Endometrium (tissue), 2 donors: ENCODE measurements around the gene TTYH3.
"Not testable (repeated sequence)": the region's sequence is repeated elsewhere in the genome, so short reads cannot be mapped to it uniquely, and the experiment has no call there.

Experiments used
- FAIRE-seq: peaks from 2 replicates; lab custom pipeline; 2012; peaks lifted over from hg19 to GRCh38; lab: Jason Lieb, UNC
- donor health status: control.
- donor health status: control.

TTYH3 gene

GRCh38 chr7:2602406-2603043 is 29.3 kb upstream of the TTYH3 start:
- FAIRE-seq = no peak

GRCh38 chr7:2603044-2603965 is 28.5 kb upstream of the TTYH3 start:
- no peak for FAIRE-seq

- no peak for FAIRE-seq
Measured at GRCh38 chr7:2604608-2605174, 27.1 kb upstream of the TTYH3 start.

DNA sequence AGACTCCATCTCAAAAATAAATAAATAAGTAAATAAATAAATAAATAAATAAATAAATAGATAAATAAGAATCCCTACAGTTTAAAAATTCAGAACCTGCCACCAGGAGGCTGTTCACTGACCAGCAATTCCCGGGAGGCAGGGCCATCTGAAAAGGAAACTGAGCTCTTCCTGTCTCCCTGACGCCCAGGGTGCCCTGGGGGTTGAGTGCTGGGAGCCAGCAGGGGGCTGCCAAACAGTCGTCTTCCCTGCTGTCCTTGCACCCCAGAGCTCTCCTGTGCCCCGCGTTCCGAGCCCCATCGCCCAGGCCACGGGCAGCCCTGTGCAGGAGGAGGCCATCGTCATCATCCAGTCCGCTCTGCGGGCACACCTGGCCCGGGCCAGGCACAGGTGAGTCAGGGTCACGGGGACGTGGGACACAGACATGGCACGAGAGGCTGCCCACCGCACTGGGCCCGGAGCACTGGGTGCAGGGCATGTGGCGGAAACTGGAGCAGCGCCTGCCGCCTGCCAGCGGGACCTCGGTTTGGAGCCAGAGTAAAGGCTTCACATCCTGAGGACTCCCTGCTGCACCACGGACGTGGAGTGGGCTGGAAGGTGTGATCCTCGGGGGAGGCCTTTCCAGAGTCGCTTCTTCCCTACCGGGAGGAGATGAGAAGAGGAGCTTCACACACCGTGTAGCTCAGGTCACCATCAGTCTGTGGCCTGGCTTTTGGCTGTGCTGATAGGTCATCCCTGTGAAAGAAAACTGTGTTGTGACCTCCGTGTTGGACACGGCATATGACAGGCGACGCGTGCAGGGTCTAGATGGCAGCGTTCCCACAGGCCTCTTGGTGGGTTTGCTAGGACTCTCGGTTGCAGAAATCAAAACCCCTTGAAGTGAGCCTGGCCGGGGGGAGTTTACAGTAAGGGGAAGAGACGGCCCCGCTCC is 25.9 kb upstream of the TTYH3 start:
- no peak for FAIRE-seq

GRCh38 chr7:2606539-2606936 is 25.2 kb upstream of the TTYH3 start:
- FAIRE-seq = no peak

- FAIRE-seq = no peak
Measured at GRCh38 chr7:2607122-2607922, 24.5 kb upstream of the TTYH3 start.

DNA sequence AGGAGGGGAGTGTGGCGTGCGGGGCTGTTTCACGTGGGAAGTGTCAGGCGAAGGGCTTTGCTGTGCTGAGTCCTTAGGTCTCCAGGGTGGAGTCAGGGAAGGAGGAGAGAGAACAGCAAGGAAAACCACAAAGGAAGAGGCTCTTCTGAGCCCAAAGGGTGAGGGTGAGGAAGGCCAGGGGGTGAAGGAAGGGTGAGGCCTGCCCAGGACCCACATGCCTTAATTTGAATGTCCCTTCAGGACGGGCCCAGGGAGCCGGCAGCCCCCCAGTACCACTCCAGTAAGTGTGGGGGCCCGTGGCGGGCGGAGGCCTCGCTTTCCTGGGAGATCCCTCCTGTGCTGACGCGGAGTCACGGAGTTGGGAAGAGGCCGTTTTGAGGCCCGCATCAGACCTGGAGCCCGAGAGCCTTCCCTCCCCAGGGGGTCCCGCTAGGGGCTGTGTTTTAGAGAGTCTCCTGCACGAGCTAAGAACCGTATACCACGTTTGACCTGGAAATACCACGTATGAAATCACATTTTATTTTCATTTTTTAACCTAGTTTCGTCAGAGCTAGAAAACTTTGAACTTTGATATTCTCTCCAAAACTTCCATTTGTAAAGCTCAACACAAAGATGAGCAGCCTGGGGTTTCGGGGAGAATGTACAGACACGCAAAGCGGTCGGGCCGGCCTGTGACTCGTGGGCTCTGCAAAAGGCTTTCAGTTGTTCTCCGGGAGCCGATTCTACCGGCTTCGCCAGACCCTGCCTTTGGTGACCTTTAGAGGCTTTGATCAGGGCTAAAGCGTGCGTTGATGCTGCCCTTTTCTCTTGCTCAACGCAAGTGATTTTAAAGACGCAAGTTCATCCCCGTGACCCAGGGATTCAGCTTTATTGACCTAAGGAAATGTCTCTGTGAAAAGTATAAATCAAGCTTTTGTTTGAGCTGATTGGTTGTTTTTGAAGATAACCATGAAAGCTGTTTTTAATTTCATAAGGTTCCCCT is 23.6 kb upstream of the TTYH3 start:
- FAIRE-seq = no peak

DNA sequence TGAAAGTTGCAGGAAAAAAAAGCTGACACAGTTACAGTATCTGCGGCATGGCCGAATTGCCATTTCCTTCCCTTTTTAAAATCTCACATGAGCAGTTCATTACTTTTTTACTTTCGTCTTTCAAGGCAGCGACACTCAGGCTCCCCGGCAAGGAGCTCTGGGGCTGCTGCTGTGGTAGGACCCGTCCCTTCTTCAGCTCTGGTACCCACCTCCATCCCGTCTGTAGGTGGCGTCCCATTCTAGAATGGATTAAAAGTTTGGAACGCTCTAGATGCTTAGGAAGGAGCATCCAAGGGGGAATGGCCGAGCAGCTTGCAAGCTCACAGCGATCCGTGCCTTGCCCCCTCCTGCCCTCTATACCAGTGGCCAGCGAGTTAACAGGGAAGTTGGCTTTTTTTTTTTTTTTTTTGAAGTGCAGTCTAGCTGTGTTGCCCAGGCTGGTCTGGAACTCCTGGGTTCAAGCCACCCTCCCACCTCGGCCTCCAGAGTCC is 22.8 kb upstream of the TTYH3 start:
- no peak for FAIRE-seq

GRCh38 chr7:2609646-2610045 is 22.1 kb upstream of the TTYH3 start:
- FAIRE-seq = not testable (repeated sequence)

- FAIRE-seq = no peak
Measured at GRCh38 chr7:2610466-2610865, 21.3 kb upstream of the TTYH3 start.

DNA sequence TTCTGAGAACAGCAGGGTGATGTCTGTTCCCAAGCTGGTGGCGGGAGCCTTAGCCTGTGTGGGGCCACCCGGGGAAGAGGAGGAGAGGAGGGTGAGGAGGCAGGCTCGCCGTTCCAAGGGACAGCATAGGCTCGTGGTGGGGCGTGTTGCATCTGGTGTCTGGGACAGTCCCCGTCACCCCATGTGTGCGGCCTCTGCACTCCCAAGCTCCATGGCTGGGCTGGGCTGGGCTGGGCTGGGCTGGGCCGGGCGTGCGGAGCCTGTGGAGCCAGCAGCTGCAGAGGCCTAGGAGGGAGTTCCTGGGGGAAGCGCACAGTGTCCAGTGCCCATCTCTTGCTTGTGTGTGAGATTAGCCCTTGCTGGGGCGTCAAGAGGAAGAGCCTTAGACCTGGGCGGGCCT is 20.9 kb upstream of the TTYH3 start:
- no peak for FAIRE-seq

- FAIRE-seq = no peak
Measured at GRCh38 chr7:2611401-2611800, 20.4 kb upstream of the TTYH3 start.

- FAIRE-seq = no peak
Measured at GRCh38 chr7:2611922-2612321, 19.9 kb upstream of the TTYH3 start.

DNA sequence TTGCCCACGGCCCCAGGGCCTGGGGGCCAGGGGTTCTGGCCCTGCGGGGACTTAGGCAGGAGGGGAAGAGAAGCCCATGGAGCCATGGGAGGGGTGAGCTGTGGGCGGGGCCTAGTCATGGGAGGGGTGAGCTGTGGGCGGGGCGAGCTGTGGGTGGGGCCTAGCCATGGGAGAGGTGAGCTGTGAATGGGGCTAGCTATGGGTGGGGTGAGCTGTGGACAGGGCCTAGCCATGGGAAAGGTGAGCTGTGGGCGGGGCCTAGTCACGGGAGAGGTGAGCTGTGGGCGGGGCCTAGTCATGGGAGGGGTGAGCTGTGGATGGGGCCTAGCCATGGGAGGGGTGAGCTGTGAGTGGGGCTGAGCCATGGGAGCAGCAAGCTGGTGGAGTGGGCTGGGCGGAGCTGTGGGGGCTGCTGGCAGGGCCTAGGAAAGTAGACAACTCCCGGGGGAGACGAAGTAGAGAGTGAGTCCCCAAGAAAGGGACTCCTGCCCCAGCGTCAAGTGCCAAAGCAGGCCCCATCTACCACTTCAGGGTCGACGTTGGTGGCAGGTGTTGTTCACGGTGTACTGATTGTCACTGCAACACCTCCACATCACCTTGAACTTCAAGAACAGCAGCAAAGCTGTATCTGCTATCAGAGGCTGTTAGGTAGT is 19.2 kb upstream of the TTYH3 start:
- no peak for FAIRE-seq

GRCh38 chr7:2613098-2613930 is 18.5 kb upstream of the TTYH3 start:
- FAIRE-seq = no peak

DNA sequence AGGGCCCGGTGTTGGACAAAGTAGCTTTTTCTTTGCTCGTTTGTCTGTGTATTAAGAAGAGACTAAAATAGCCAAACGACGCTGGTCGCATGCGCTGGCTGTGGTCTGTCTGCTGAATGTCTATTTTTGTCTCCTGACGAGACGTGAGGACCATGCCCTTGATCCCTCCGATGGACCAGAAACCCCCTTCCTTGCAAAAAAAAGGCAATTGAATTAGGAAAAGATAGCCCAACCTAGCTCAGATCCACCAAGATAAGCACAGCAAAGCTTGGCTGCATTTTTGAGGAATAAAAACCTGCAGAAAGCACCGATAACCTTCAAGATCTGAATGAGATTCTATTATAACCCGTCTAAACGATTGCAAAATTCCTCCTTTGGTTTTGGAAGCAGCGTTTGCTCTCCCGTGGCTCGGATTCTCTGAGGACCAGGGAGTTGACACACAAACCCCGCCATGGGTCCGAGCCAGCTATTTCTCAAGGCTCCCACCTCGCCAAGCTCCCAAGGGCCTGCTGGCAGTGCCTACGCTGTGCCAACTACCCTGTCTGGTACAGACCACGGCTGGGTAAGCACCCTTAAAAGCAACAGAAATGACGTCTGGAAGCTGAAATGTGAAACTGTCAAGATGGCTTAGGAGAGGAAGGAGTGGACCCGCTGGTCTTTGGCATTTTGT is 17.7 kb upstream of the TTYH3 start:
- no peak for FAIRE-seq

DNA sequence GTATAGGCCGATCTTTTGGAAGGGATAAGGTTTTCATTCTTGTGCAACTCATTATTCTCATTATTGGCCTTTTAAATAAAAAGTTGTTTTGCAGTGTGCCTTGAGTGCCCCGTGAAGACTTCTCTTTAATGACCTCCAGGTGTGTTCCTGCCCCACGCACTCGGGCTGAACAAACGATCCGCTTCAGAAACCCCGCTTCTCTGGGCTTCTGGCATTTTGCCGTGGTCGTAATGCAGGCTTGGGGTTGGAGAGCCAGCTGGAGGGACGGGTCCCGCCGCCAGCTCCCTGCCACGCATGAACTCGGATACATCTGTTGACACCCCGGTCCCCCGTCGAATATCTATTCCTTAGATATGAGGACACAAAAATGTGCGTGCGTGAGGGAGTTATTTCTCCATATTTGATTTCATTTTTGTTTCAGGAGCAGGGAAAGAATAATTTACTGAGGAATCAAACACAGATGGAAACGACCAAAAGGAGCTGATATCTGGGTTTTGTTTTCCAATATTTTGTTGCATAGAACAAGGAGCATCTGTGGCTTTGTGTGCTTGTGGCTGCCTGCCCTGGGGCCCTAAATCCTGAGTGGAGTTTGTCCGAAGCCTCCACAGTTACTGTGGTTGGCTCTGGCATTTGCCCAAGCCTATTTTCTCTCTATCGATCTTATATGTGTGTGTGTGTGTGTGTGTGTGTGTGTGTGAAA is 17.0 kb upstream of the TTYH3 start:
- FAIRE-seq = no peak
